SK-N-SH (cell line): ENCODE measurements around the gene TMEM259. TPM values are rescaled to one million over a fixed set of nuclear protein-coding genes. Genes with fewer than 3 reads are reported as not detected.

ENCODE experiments used
- CTCF ChIA-PET: fragments of 300-600, 350-600 bp; formaldehyde crosslinking; extraction: SDS; loops from one replicate; lab custom pipeline; 2021; lab: Yijun Ruan, JAX
- POLR2A ChIA-PET: fragments of 350-600 bp; sonication (Branson Sonifier 250); formaldehyde crosslinking; extraction: SDS; loops from one replicate; lab custom pipeline; 2020; ENCODE audit warnings: antibody characterized with exemption, inconsistent platforms; lab: Yijun Ruan, JAX
- DNase-seq: peaks from one replicate; pipeline ENCODE4 v3.0.0; 2012
- H2AFZ ChIP-seq: fragments of 200-600 bp; sonication (generic); 2 replicates; pipeline ENCODE4 v1.8.1; 2016; ENCODE audit warnings: antibody characterized with exemption, mild to moderate bottlenecking, low read depth
- H3F3A ChIP-seq: fragments of 200-600 bp; sonication (generic); replicated peaks from 2 replicates; pipeline ENCODE3; 2016; ENCODE audit warnings: antibody characterized with exemption, mild to moderate bottlenecking; ENCODE audit not compliant: insufficient read depth
- H3K27ac ChIP-seq, 2 experiments: fragments of 200-500 bp in 1 of 2; fragments of 200-600 bp in 1 of 2; sonication (Bioruptor generic) in 1 of 2; sonication (generic), shearing (Covaris generic) in 1 of 2; 2 replicates each; pipeline versions ENCODE4 v1.5.1 to v1.6.1; 2014 to 2016; ENCODE audit warnings: low read depth in 2 of 2, inconsistent platforms in 1 of 2, low read length in 1 of 2, mild to moderate bottlenecking in 1 of 2, mixed read lengths in 1 of 2
- H3K27me3 ChIP-seq: fragments of 200-600 bp; sonication (generic), shearing (Covaris generic); 2 replicates; pipeline ENCODE4 v1.6.1; 2016; ENCODE audit warnings: mixed run types; ENCODE audit not compliant: insufficient read depth
- H3K36me3 ChIP-seq, 2 experiments: fragments of 200-500 bp in 1 of 2; fragments of 200-600 bp in 1 of 2; sonication (Bioruptor generic) in 1 of 2; sonication (generic) in 1 of 2; replicated peaks in 1 of 2; 2 replicates each; pipeline versions ENCODE3 to v1.5.1; 2014 to 2016; ENCODE audit warnings: low read length in 1 of 2, mild to moderate bottlenecking in 1 of 2; ENCODE audit not compliant: insufficient read depth in 2 of 2, control insufficient read depth in 1 of 2
- H3K4me1 ChIP-seq, 2 experiments: fragments of 200-500 bp in 1 of 2; fragments of 200-600 bp in 1 of 2; sonication (Bioruptor generic) in 1 of 2; sonication (generic), shearing (Covaris generic) in 1 of 2; 2 replicates each; pipeline versions ENCODE4 v1.5.1 to v1.6.1; 2014 to 2016; ENCODE audit warnings: low read depth in 1 of 2, low read length in 1 of 2, mixed run types in 1 of 2; ENCODE audit not compliant: insufficient read depth in 2 of 2, control insufficient read depth in 1 of 2
- H3K4me2 ChIP-seq: fragments of 200-600 bp; sonication (generic), shearing (Covaris generic); 2 replicates; pipeline ENCODE4 v1.6.1; 2017; ENCODE audit warnings: mixed run types
- H3K4me3 ChIP-seq, 2 experiments: fragments of 200-500 bp in 1 of 2; fragments of 200-600 bp in 1 of 2; sonication (Bioruptor generic) in 1 of 2; sonication (generic), shearing (Covaris generic) in 1 of 2; 2 replicates each; pipeline versions ENCODE4 v1.5.1 to v1.8.1; 2014 to 2016; ENCODE audit warnings: low read depth in 2 of 2, inconsistent platforms in 1 of 2, low read length in 1 of 2, mild to moderate bottlenecking in 1 of 2, mixed read lengths in 1 of 2, moderate library complexity in 1 of 2
- H3K79me2 ChIP-seq: fragments of 200-600 bp; sonication (generic); 2 replicates; pipeline ENCODE4 v1.8.1; 2017; ENCODE audit warnings: mild to moderate bottlenecking; ENCODE audit not compliant: insufficient read depth
- H3K9ac ChIP-seq: fragments of 200-600 bp; sonication (generic); 2 replicates; pipeline ENCODE4 v1.6.1; 2017; ENCODE audit warnings: mixed run types
- H3K9me2 ChIP-seq: fragments of 200-600 bp; sonication (generic); 2 replicates; pipeline ENCODE4 v1.6.1; 2017; ENCODE audit warnings: mixed run types
- H3K9me3 ChIP-seq: fragments of 200-600 bp; sonication (generic); 2 replicates; pipeline ENCODE4 v1.6.1; 2017; ENCODE audit warnings: mixed run types, mild to moderate bottlenecking, moderate library complexity
- H4K20me1 ChIP-seq: fragments of 200-600 bp; sonication (generic); 2 replicates; pipeline ENCODE4 v1.6.1; 2017; ENCODE audit warnings: mild to moderate bottlenecking, mixed run types; ENCODE audit not compliant: insufficient read depth
- CHD2 ChIP-seq: fragments of 150-350 bp; IDR thresholded peaks from 2 replicates; pipeline ENCODE4 v1.6.1; 2018; ENCODE audit warnings: low read length; ENCODE audit not compliant: partially characterized antibody
- FOXJ3 ChIP-seq: sonication (generic); formaldehyde crosslinking; IDR thresholded peaks from 2 replicates; pipeline ENCODE4 v1.5.1; 2020; ENCODE audit warnings: mild to moderate bottlenecking, missing genetic modification reagents
- MEF2A ChIP-seq: IDR thresholded peaks from 2 replicates; pipeline ENCODE4 v1.4.0; 2012; ENCODE audit warnings: low read depth, borderline replicate concordance
- MXI1 ChIP-seq: IDR thresholded peaks from 2 replicates; pipeline ENCODE4 v1.6.1; 2012; ENCODE audit warnings: mild to moderate bottlenecking, low read depth, low read length, improper control_type of control experiment
- NFIC ChIP-seq: IDR thresholded peaks from 2 replicates; pipeline ENCODE4 v1.4.0; 2012; ENCODE audit warnings: borderline replicate concordance
- NRF1 ChIP-seq: IDR thresholded peaks from 2 replicates; pipeline ENCODE4 v1.6.1; 2012; ENCODE audit warnings: low read depth, mild to moderate bottlenecking, low read length
- RCOR1 ChIP-seq: fragments of 150-350 bp; IDR thresholded peaks from 2 replicates; pipeline ENCODE4 v1.6.1; 2017; ENCODE audit warnings: antibody characterized with exemption, low read length
- RFX5 ChIP-seq: IDR thresholded peaks from 2 replicates; pipeline ENCODE4 v1.6.1; 2012; ENCODE audit warnings: mild to moderate bottlenecking, improper control_type of control experiment, low read length
- SMC3 ChIP-seq: IDR thresholded peaks from 2 replicates; pipeline ENCODE4 v1.6.1; 2012; ENCODE audit warnings: low read depth, low read length, improper control_type of control experiment
- YY1 ChIP-seq: IDR thresholded peaks from 2 replicates; pipeline ENCODE4 v1.4.0; 2012; ENCODE audit warnings: low read depth, mild to moderate bottlenecking
- WGBS: methylation state at CpG from one replicate; pipeline ENCODE4 v1.1.6; 2017; ENCODE audit warnings: low lambda C conversion rate; 5-methylcytosine and 5-hydroxymethylcytosine counted together
- polyA plus RNA-seq, 3 experiments: library from polyadenylated mRNA; depleted of rRNA; stranded (reverse); fragments of >200 nt; gene quantifications; 2 replicates each; pipeline ENCODE4 v1.2.3, GENCODE V29; 2012
- TF ChIP-seq, protein P1 (sequence below): fragments of 150-350 bp; IDR thresholded peaks from 2 replicates; pipeline ENCODE4 v1.6.1; 2016; ENCODE audit warnings: mild to moderate bottlenecking, low read depth, low read length
- TF ChIP-seq, protein P2 (sequence below): IDR thresholded peaks from 2 replicates; pipeline ENCODE4 v1.4.0; 2012; ENCODE audit warnings: low read depth
- TF ChIP-seq, protein P3 (sequence below): fragments of 150-350 bp; IDR thresholded peaks from 2 replicates; pipeline ENCODE4 v1.6.1; 2017; ENCODE audit warnings: antibody characterized with exemption, low read length, low read depth, borderline replicate concordance
- TF ChIP-seq, protein P4 (sequence below): fragments of 200-600 bp; sonication (generic); IDR thresholded peaks from 2 replicates; pipeline ENCODE4 v1.6.1; 2017; ENCODE audit warnings: antibody characterized with exemption, mild to moderate bottlenecking, moderate library complexity

TMEM259 gene
- polyA plus RNA-seq, 1 of the 3 experiments (the other 2 are of a cell fraction), result 138 TPM

DNA sequence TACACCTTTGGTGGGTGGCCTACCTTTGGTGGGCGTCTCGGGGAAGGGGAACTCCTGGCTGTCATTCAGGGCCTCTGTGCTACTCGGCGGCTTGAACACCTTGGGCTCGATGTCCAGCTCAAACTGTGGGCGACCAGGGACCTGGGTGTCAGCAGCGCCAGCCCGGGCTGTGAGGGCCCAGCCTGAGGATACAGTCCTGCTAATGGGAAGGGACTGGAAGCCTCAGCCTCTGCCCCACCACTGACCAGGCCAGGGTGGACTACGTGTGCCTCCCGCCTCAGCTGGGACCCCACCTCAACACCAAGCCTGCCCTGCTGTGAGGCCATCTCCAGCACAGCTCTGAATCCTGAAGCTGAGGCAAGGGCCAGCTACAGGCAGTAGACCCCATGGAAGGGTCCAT is 7.7 kb downstream of the TMEM259 start:
- H3K27me3 ChIP-seq, result no peaks in the 10 kb centered on the region
- CTCF ChIA-PET, result no interaction called here
- no peak overlapping the region for H2AFZ ChIP-seq
- no peak overlapping the region for H3K9ac ChIP-seq
- H3K27ac ChIP-seq, result no peak overlapping the region
- H3K4me2 ChIP-seq, result no peak overlapping the region
- peaks cover 47% of the 10 kb centered on the region for H4K20me1 ChIP-seq
- H3K9me3 ChIP-seq, result no peaks in the 10 kb centered on the region
- H3F3A ChIP-seq, result no peaks in the 10 kb centered on the region
- no CpG with 5 or more reads among the region's 10 CpGs for WGBS
- H3K79me2 ChIP-seq, result peaks cover 47% of the 10 kb centered on the region
- POLR2A ChIA-PET, result no interaction called here
- peaks cover 7 to 12% of the 10 kb centered on the region in 2 experiments; a peak in 1 of 4 replicates for H3K4me1 ChIP-seq
- H3K9me2 ChIP-seq, result no peaks in the 10 kb centered on the region
- H3K36me3 ChIP-seq, result peaks cover 0 to 51% of the 10 kb centered on the region in 2 experiments
- TF ChIP-seq NRF1 (no peak), SMC3 (no peak), FOXJ3 (CRISPR knock-in tag) (no peak), RCOR1 (no peak), MEF2A (no peak), MXI1 (no peak), YY1 (no peak), NFIC (no peak)
- TF ChIP-seq, protein P1, sequence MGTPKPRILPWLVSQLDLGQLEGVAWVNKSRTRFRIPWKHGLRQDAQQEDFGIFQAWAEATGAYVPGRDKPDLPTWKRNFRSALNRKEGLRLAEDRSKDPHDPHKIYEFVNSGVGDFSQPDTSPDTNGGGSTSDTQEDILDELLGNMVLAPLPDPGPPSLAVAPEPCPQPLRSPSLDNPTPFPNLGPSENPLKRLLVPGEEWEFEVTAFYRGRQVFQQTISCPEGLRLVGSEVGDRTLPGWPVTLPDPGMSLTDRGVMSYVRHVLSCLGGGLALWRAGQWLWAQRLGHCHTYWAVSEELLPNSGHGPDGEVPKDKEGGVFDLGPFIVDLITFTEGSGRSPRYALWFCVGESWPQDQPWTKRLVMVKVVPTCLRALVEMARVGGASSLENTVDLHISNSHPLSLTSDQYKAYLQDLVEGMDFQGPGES, result no peak
- TF ChIP-seq, protein P2, sequence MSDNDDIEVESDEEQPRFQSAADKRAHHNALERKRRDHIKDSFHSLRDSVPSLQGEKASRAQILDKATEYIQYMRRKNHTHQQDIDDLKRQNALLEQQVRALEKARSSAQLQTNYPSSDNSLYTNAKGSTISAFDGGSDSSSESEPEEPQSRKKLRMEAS, result no peak
- TF ChIP-seq, protein P3, sequence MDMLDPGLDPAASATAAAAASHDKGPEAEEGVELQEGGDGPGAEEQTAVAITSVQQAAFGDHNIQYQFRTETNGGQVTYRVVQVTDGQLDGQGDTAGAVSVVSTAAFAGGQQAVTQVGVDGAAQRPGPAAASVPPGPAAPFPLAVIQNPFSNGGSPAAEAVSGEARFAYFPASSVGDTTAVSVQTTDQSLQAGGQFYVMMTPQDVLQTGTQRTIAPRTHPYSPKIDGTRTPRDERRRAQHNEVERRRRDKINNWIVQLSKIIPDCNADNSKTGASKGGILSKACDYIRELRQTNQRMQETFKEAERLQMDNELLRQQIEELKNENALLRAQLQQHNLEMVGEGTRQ, result no peak
- TF ChIP-seq, protein P4, sequence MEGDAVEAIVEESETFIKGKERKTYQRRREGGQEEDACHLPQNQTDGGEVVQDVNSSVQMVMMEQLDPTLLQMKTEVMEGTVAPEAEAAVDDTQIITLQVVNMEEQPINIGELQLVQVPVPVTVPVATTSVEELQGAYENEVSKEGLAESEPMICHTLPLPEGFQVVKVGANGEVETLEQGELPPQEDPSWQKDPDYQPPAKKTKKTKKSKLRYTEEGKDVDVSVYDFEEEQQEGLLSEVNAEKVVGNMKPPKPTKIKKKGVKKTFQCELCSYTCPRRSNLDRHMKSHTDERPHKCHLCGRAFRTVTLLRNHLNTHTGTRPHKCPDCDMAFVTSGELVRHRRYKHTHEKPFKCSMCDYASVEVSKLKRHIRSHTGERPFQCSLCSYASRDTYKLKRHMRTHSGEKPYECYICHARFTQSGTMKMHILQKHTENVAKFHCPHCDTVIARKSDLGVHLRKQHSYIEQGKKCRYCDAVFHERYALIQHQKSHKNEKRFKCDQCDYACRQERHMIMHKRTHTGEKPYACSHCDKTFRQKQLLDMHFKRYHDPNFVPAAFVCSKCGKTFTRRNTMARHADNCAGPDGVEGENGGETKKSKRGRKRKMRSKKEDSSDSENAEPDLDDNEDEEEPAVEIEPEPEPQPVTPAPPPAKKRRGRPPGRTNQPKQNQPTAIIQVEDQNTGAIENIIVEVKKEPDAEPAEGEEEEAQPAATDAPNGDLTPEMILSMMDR, result no peak
- no peak for DNase-seq
- H3K4me3 ChIP-seq, result no peak overlapping the region

DNA sequence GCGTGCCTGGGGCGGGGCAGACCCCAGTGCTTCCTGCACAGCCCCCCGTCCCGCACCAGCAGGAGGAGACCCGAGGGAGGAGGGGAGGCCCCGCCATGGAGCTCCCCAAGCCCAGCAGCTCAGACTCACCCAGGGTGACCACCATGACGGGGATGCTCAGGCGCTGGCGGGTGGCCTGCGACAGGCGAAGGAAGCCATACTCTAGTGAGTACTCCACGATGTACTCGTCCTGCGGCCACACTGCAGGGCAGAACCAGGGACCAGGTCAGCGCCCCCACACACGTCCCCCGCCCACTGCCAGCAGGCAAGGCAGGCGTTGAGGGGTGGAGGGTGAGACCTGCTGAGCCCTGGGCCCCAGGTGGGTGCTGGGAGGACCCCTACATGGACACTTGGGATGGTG is 8.6 kb downstream of the TMEM259 start:
- 99% methylated on average over 12 of the region's 18 CpGs for WGBS
- no peak for DNase-seq
- ChIA-PET POLR2A (no interaction called here), CTCF (no interaction called here)
- no peaks in the 10 kb centered on the region for H3K27me3 ChIP-seq
- no peaks in the 10 kb centered on the region for H3F3A ChIP-seq
- H3K9me3 ChIP-seq, result no peaks in the 10 kb centered on the region
- H3K4me2 ChIP-seq, result no peak overlapping the region
- H3K27ac ChIP-seq, result no peak overlapping the region
- H3K9me2 ChIP-seq, result no peaks in the 10 kb centered on the region
- H4K20me1 ChIP-seq, result peaks cover 38% of the 10 kb centered on the region
- no peak overlapping the region for H2AFZ ChIP-seq
- H3K9ac ChIP-seq, result no peak overlapping the region
- no peak overlapping the region for H3K4me3 ChIP-seq
- H3K36me3 ChIP-seq, result peaks cover 0 to 51% of the 10 kb centered on the region in 2 experiments
- peaks cover 0 to 5% of the 10 kb centered on the region in 2 experiments; a peak in 1 of 4 replicates for H3K4me1 ChIP-seq
- H3K79me2 ChIP-seq, result peaks cover 38% of the 10 kb centered on the region
- TF ChIP-seq CHD2 (no peak), RFX5 (no peak)
- TF ChIP-seq, all 33 proteins: peak for 0
